GM21723 (cell line): Measurements from ENCODE around the gene ETF1.
"Not testable (repeated sequence)": the region's sequence is repeated elsewhere in the genome, so short reads cannot be mapped to it uniquely, and the experiment has no call there.

Experiments
- ATAC-seq: cut with Tn5 transposase; IDR thresholded peaks from one replicate; pipeline ENCODE4 v1.9.1; 2021; ENCODE audit warnings: mild to moderate bottlenecking, moderate library complexity; ENCODE audit not compliant: unreplicated experiment

Gene ETF1

DNA sequence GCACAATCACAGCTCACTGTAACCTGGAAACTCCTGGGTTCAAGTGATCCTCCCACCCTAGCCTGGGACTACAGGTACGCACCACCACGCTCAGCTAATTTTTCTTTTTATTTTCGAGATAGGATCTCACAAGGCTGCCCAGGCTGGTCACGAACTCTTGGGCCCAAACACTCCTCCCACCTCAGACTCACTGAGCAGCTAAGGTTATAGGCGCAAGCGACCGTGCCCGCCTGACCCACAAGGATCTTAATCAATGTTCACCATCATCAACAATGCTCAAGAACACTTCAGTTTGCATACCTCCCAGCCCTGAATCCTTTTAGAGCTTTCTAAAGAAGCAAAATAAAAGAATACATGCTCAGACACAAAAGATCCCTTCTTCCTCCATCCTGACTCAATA, 13.2 kb downstream of the ETF1 start:
- no peak for ATAC-seq

DNA sequence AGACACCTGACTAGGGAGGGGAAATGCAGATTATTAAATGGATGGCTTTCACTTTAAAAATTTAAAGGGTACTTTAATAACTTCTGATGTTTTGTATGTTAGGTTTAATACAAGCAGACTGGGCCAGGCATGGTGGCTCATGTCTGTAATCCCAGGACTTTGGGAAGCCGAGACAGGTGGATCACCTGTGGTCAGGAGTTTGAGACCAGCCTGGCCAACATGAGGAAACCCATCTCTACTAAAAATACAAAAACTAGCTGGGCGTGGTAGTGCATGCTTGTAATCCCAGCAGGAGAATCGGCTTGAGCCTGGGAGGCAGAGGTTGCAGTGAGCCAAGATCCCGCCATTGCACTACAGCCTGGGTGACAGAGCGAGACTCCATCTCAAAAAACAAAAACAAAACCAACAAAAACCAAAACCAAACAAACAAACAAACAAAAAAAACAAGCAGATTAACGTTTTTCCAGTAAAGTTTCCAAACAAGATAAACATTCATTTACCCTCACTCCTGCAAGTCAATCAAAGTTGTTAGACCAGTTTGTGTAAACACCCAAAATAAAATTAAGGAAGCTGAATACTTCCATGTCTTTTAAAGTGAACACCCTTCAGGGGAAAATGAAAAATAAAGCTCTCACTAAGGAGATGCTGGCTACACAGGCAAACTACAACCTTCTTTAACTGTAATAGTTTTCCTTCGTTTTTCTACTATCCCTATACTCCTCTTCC, 14.1 kb downstream of the ETF1 start:
- ATAC-seq, result no peak

DNA sequence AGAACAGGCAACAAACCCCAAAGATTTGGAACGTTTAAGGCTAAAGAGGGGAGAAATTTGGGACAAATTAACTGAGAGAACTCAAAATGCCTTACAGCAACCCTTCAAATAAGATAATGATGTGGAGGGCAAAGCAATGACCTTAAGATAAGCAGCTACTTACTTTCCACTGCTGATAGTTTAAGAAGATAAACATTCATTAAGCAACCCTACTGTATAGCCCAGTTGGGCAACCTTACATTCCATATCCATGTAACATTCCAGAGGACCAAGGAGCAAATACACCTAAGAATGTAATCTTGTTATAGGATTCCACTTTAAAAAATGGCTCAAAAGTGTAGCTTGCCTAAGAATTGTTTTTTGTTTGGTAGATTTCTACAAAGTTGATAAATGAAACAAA, 14.8 kb downstream of the ETF1 start:
- no peak for ATAC-seq

- ATAC-seq, result no peak
Measured at GRCh38 chr5:138527170-138527569, 15.9 kb downstream of the ETF1 start.

DNA sequence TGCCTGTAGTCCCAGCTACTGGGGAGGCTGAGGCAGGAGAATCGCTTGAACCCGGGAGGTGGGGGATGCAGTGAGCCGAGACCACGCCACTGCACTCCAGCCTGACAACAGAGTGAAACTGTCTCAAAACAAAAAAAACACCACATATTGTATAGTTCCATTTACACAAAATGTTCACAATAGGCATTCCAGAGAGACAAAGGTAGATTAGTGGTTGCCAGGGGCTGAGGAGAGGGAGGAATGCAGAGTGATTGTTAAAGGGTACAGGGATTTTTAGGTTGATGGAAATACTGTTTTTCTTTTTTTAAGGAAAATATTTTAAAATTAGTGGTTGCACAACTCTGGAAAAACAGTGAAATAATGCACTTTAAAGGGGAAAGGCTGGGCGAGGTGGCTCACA, 19.6 kb downstream of the ETF1 start:
- ATAC-seq, result no peak

GRCh38 chr5:138520971-138521370, 22.1 kb downstream of the ETF1 start:
- ATAC-seq, result no peak

- ATAC-seq, result no peak
Measured at GRCh38 chr5:138517437-138517836, 25.6 kb downstream of the ETF1 start.

GRCh38 chr5:138515556-138516245, 27.3 kb downstream of the ETF1 start:
- no peak for ATAC-seq

DNA sequence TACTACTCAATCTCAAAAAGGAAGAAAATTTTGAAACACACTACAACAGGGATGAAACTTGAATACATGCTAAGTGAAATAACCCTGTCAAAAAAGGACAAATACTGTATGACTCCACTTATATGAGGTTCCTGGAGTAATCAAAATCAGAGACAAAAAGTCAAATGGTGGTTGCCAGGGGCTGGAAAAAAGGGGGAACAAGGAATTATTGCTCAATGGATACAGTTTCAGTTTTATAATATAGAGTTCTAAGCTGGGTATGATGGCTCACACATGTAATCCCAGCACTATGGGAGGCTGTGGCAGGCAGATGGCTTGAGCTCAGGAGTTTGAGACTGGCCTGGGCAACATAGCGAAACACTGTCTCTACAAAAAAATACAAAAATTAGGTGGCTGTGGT, 29.0 kb downstream of the ETF1 start:
- ATAC-seq, result no peak

- no peak for ATAC-seq
Measured at GRCh38 chr5:138508958-138509357, 34.1 kb downstream of the ETF1 start.

GRCh38 chr5:138507485-138507884, 35.6 kb downstream of the ETF1 start:
- ATAC-seq, result not testable (repeated sequence)

DNA sequence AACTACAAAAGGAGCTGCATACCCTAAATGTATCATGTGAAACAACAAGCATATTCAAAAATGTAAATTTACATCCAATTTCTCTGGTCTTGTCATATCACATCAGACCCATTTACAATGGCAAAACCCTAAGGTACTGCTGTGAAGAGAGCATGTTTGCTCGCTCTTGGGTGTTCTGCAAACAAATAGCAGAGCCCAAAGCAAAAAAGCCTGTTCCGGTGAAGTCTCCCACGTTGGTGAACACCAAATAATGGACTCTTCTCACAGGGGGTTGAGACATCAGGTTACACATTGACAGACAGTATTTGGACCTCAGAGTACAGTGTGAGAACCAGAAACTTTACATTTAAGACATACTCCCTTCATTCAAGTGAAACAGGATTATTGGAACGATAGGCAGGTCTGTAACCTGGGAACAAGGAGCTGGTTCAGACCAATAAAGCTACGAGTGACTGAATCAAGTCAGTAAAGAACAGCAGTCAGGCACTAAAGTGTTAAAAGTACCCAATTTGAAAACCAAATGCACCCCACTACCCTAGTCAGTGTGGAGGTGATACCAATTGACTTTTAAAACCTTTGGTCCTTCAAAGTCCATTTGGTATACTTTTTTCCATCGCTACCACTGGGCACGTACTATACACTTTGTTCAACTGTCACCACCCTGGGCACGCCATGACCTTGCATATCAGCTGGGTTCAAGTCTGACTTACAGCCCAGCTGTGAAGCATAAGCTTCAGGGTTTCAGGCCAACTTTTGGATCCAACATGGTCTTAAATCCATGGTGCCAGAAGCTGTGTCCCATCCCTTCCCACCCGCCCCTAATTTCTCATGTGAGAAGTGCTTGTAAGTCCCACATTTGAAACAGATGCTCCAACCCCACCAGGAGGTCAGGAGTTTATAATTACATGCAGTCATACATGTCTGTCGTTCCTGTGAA, 36.4 kb downstream of the ETF1 start:
- no peak for ATAC-seq

DNA sequence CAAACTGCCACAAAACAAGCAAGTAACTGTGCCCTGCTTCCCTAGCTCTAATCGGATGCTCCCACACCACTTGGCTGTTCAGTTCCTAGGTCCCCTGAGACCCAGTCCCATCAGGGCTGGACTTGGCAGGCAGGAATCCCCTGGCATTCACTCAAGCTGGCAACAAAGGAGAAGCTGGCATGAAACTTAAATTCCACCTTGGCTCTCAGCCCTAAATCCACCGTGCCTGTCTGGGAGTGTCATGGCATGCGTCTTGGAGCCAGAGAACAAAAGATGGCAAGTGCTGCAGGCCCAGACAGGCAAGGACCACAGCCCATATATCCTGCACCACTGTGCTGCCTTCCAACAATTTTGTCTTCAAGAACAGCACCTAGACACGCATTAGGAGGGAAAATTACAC, 38.2 kb downstream of the ETF1 start:
- no peak for ATAC-seq

GRCh38 chr5:138503487-138504270, 39.4 kb downstream of the ETF1 start:
- no peak for ATAC-seq

- ATAC-seq, result no peak
Measured at GRCh38 chr5:138502521-138502920, 40.5 kb downstream of the ETF1 start.

GRCh38 chr5:138502121-138502520, 40.9 kb downstream of the ETF1 start:
- ATAC-seq, result no peak

DNA sequence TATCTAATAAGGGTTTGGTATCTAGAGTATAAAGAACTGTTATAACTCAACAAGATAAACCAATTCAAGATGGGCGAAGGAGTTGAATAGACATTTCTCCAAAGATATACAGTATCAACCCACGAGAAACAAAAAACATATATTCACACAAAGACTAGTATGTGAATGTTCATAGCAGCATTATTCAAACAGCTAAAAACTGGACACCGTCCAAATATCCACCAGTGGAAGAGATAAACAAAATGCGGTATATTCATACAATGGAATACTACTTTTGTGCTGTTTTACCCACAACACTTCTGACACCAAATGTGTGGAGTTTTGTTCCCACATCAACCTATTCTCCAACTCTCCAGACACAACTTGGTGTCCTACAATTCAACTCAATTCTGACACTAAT, 44.7 kb downstream of the ETF1 start:
- ATAC-seq, result no peak

- no peak for ATAC-seq
Measured at GRCh38 chr5:138495351-138495750, 47.7 kb downstream of the ETF1 start.

DNA sequence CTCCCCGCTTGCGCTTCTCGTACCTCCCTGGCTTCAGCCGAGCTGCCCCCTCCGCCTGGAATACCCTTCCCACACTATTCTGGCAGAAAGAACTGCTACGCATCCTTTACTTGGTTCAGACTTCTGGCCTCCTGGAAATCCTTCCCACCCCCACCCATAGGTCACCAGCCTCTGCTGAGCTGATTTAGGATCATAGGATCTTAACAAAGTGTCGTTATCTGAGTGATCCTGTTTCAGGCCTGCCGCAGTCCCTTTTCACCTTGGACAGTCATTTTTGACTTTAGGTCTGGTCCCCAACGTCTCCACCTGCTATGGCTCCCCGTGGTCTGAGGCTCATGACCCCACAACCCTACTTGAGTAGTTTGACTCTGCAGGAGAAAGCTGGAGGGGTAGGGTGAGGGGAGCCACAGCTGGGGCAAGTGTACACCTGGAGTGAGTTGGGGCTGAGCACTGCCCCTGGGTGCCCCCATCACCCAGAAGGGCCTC, 50.4 kb downstream of the ETF1 start:
- ATAC-seq, result no peak

DNA sequence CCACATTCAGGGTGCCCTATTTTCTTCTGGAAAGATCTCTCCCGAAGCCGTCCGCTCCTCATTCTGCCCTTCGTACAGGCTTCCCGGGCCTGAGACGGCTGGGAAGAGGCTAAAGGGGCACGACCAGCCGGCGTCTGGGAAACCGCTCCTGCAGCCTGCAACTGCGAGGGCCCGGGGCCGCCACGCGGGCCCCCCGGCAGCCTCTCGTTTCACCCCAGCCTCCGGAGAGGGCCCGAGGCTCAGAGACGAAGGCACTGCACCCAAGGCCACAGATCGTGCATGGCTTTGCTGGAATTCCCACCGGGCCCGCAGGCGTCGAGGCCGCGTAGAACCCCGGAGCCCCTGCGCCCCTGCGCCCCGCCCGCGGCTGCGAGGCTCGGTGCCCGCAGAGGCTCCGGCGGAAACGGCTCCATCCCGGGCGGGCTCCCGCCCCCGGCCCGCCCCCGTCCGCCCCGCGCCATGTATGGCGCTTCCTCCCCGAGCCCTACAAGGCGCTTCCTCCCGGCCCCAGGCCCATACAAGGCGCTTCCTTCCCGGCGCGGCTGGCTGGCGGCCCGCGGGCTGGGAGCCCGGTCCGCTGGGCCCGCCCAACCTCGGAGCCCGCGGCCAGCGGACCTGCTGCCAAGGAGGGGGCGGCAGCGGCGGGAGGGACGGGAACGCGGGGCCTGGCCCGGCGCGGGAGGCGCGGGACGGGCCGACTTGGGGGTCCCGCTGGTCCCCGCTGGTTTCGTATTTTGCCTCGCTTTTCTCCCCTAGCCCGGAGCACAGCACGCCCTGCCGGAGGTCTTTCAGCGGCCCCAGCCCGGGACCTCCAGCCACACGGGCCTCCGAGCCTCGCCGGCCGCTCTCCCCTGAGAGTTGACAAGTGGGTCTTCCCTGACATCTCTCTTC, 51.1 kb downstream of the ETF1 start:
- peak; percentile 98 for ATAC-seq
